ENCODE results near the gene ZFP36L1.

GRCh38 chr14:68807987-68808386 lies 15.1 kb upstream of the ZFP36L1 start:
- TF ChIP-seq RB1 (IDR thresholded peaks at IDR 0.05; ENCODE audit: low read depth) (no peak), BRCA1 (IDR thresholded peaks at IDR 0.05) (no peak), BRCA1 (CRISPR knock-in tag; IDR thresholded peaks at IDR 0.05) (no peak), CHD2 (IDR thresholded peaks at IDR 0.05; ENCODE audit: low read depth, low read length) (no peak), HDAC3 (IDR thresholded peaks at IDR 0.05; ENCODE audit: borderline replicate concordance, partially characterized antibody) (no peak), SP1 (CRISPR knock-in tag; IDR thresholded peaks at IDR 0.05) (no peak), JUN (IDR thresholded peaks at IDR 0.05; ENCODE audit: borderline replicate concordance, low read depth, low read length) (no peak), JUN (CRISPR knock-in tag; IDR thresholded peaks at IDR 0.05; ENCODE audit: borderline replicate concordance) (no peak)
